ENCODE measurements around the gene PIK3C3.

The PIK3C3 gene

GRCh38 chr18:41933778-41934177 is 21.3 kb upstream of the PIK3C3 start:
- Histone ChIP-seq H3K27ac (ENCODE audit: low read depth, low read length) (no peak overlapping the region), H3K4me3 (ENCODE audit: low read depth in 1 of 2, low read length in 2 of 2) (no peak overlapping the region), H3K9ac (ENCODE audit: low read depth in 1 of 2, low read length in 2 of 2) (no peak overlapping the region)

GRCh38 chr18:41936471-41937134 is 18.4 kb upstream of the PIK3C3 start:
- no peak overlapping the region for H3K27ac ChIP-seq (ENCODE audit: low read depth, low read length)
- no peaks in the 10 kb centered on the region for H3K9me3 ChIP-seq (ENCODE audit: control insufficient read depth in 1 of 2, low read length in 2 of 2)
- no peak overlapping the region for H3K4me3 ChIP-seq (ENCODE audit: low read depth in 1 of 2, low read length in 2 of 2)
- no peaks in the 10 kb centered on the region for H3K36me3 ChIP-seq (ENCODE audit: control insufficient read depth in 1 of 2, insufficient read depth in 2 of 2, low read length in 2 of 2)
- H3K4me1 ChIP-seq (ENCODE audit: control insufficient read depth in 1 of 2, insufficient read depth in 2 of 2, low read length in 2 of 2), result no peaks in the 10 kb centered on the region
- H3K9ac ChIP-seq (ENCODE audit: low read depth in 1 of 2, low read length in 2 of 2), result no peak overlapping the region
- H3K27me3 ChIP-seq (ENCODE audit: control insufficient read depth in 1 of 2, insufficient read depth in 2 of 2, low read length in 2 of 2), result no peaks in the 10 kb centered on the region

More at GRCh38 chr18:41933778-41934177, 21.3 kb upstream of the PIK3C3 start:
- Histone ChIP-seq H3K9me3 (ENCODE audit: control insufficient read depth in 1 of 2, low read length in 2 of 2) (no peaks in the 10 kb centered on the region), H3K27me3 (ENCODE audit: control insufficient read depth in 1 of 2, insufficient read depth in 2 of 2, low read length in 2 of 2) (no peaks in the 10 kb centered on the region), H3K4me1 (ENCODE audit: control insufficient read depth in 1 of 2, insufficient read depth in 2 of 2, low read length in 2 of 2) (no peaks in the 10 kb centered on the region), H3K36me3 (ENCODE audit: control insufficient read depth in 1 of 2, insufficient read depth in 2 of 2, low read length in 2 of 2) (no peaks in the 10 kb centered on the region)

GRCh38 chr18:41938445-41938844 is 16.6 kb upstream of the PIK3C3 start:
- H3K9me3 ChIP-seq (ENCODE audit: control insufficient read depth in 1 of 2, low read length in 2 of 2), result no peaks in the 10 kb centered on the region
- H3K9ac ChIP-seq (ENCODE audit: low read depth in 1 of 2, low read length in 2 of 2), result no peak overlapping the region
- no peak overlapping the region for H3K4me3 ChIP-seq (ENCODE audit: low read depth in 1 of 2, low read length in 2 of 2)
- no peaks in the 10 kb centered on the region for H3K36me3 ChIP-seq (ENCODE audit: control insufficient read depth in 1 of 2, insufficient read depth in 2 of 2, low read length in 2 of 2)
- H3K27me3 ChIP-seq (ENCODE audit: control insufficient read depth in 1 of 2, insufficient read depth in 2 of 2, low read length in 2 of 2), result no peaks in the 10 kb centered on the region
- no peak overlapping the region for H3K27ac ChIP-seq (ENCODE audit: low read depth, low read length)
- no peaks in the 10 kb centered on the region for H3K4me1 ChIP-seq (ENCODE audit: control insufficient read depth in 1 of 2, insufficient read depth in 2 of 2, low read length in 2 of 2)

- no peaks in the 10 kb centered on the region for H3K4me1 ChIP-seq (ENCODE audit: control insufficient read depth in 1 of 2, insufficient read depth in 2 of 2, low read length in 2 of 2)
- H3K9ac ChIP-seq (ENCODE audit: low read depth in 1 of 2, low read length in 2 of 2), result no peak overlapping the region
- no peaks in the 10 kb centered on the region for H3K36me3 ChIP-seq (ENCODE audit: control insufficient read depth in 1 of 2, insufficient read depth in 2 of 2, low read length in 2 of 2)
- peaks cover 0 to 2% of the 10 kb centered on the region in 2 donors for H3K27me3 ChIP-seq (ENCODE audit: control insufficient read depth in 1 of 2, insufficient read depth in 2 of 2, low read length in 2 of 2)
- no peak overlapping the region for H3K27ac ChIP-seq (ENCODE audit: low read depth, low read length)
- H3K9me3 ChIP-seq (ENCODE audit: control insufficient read depth in 1 of 2, low read length in 2 of 2), result no peaks in the 10 kb centered on the region
- H3K4me3 ChIP-seq (ENCODE audit: low read depth in 1 of 2, low read length in 2 of 2), result no peak overlapping the region
These were observed 15.7 kb upstream of the PIK3C3 start for GRCh38 chr18:41939326-41939725.

- Histone ChIP-seq H3K36me3 (ENCODE audit: control insufficient read depth in 1 of 2, insufficient read depth in 2 of 2, low read length in 2 of 2) (no peaks in the 10 kb centered on the region), H3K9me3 (ENCODE audit: control insufficient read depth in 1 of 2, low read length in 2 of 2) (no peaks in the 10 kb centered on the region), H3K27me3 (ENCODE audit: control insufficient read depth in 1 of 2, insufficient read depth in 2 of 2, low read length in 2 of 2) (peaks cover 9 to 12% of the 10 kb centered on the region in 2 donors), H3K4me1 (ENCODE audit: control insufficient read depth in 1 of 2, insufficient read depth in 2 of 2, low read length in 2 of 2) (no peaks in the 10 kb centered on the region), H3K9ac (ENCODE audit: low read depth in 1 of 2, low read length in 2 of 2) (no peak overlapping the region), H3K27ac (ENCODE audit: low read depth, low read length) (no peak overlapping the region), H3K4me3 (ENCODE audit: low read depth in 1 of 2, low read length in 2 of 2) (no peak overlapping the region)
These were observed 14.4 kb upstream of the PIK3C3 start for GRCh38 chr18:41940506-41941215.

- H3K27me3 ChIP-seq (ENCODE audit: control insufficient read depth in 1 of 2, insufficient read depth in 2 of 2, low read length in 2 of 2), result peaks cover 9 to 12% of the 10 kb centered on the region in 2 donors
- H3K36me3 ChIP-seq (ENCODE audit: control insufficient read depth in 1 of 2, insufficient read depth in 2 of 2, low read length in 2 of 2), result no peaks in the 10 kb centered on the region
These were observed 12.8 kb upstream of the PIK3C3 start for GRCh38 chr18:41942254-41942653.

GRCh38 chr18:41948544-41949110 is 6.4 kb upstream of the PIK3C3 start:
- no peak overlapping the region for H3K27ac ChIP-seq (ENCODE audit: low read depth, low read length)
- no peaks in the 10 kb centered on the region for H3K4me1 ChIP-seq (ENCODE audit: control insufficient read depth in 1 of 2, insufficient read depth in 2 of 2, low read length in 2 of 2)
- H3K9ac ChIP-seq (ENCODE audit: low read depth in 1 of 2, low read length in 2 of 2), result no peak overlapping the region
- peaks cover 12 to 14% of the 10 kb centered on the region in 2 donors for H3K27me3 ChIP-seq (ENCODE audit: control insufficient read depth in 1 of 2, insufficient read depth in 2 of 2, low read length in 2 of 2)
- H3K36me3 ChIP-seq (ENCODE audit: control insufficient read depth in 1 of 2, insufficient read depth in 2 of 2, low read length in 2 of 2), result no peaks in the 10 kb centered on the region
- H3K4me3 ChIP-seq (ENCODE audit: low read depth in 1 of 2, low read length in 2 of 2), result no peak overlapping the region
- no peaks in the 10 kb centered on the region for H3K9me3 ChIP-seq (ENCODE audit: control insufficient read depth in 1 of 2, low read length in 2 of 2)

More at GRCh38 chr18:41942254-41942653, 12.8 kb upstream of the PIK3C3 start:
- Histone ChIP-seq H3K4me3 (ENCODE audit: low read depth in 1 of 2, low read length in 2 of 2) (no peak overlapping the region), H3K9me3 (ENCODE audit: control insufficient read depth in 1 of 2, low read length in 2 of 2) (no peaks in the 10 kb centered on the region), H3K9ac (ENCODE audit: low read depth in 1 of 2, low read length in 2 of 2) (no peak overlapping the region), H3K4me1 (ENCODE audit: control insufficient read depth in 1 of 2, insufficient read depth in 2 of 2, low read length in 2 of 2) (no peaks in the 10 kb centered on the region), H3K27ac (ENCODE audit: low read depth, low read length) (no peak overlapping the region)

- peaks cover 10 to 14% of the 10 kb centered on the region in 2 donors for H3K27me3 ChIP-seq (ENCODE audit: control insufficient read depth in 1 of 2, insufficient read depth in 2 of 2, low read length in 2 of 2)
- H3K9ac ChIP-seq (ENCODE audit: low read depth in 1 of 2, low read length in 2 of 2), result no peak overlapping the region
- no peaks in the 10 kb centered on the region for H3K9me3 ChIP-seq (ENCODE audit: control insufficient read depth in 1 of 2, low read length in 2 of 2)
- H3K36me3 ChIP-seq (ENCODE audit: control insufficient read depth in 1 of 2, insufficient read depth in 2 of 2, low read length in 2 of 2), result no peaks in the 10 kb centered on the region
- H3K27ac ChIP-seq (ENCODE audit: low read depth, low read length), result no peak overlapping the region
- no peaks in the 10 kb centered on the region for H3K4me1 ChIP-seq (ENCODE audit: control insufficient read depth in 1 of 2, insufficient read depth in 2 of 2, low read length in 2 of 2)
- no peak overlapping the region for H3K4me3 ChIP-seq (ENCODE audit: low read depth in 1 of 2, low read length in 2 of 2)
These were observed 5.7 kb upstream of the PIK3C3 start for GRCh38 chr18:41949206-41949920.

GRCh38 chr18:41955688-41956087 is 654 bp downstream of the PIK3C3 start:
- H3K4me1 ChIP-seq (ENCODE audit: control insufficient read depth in 1 of 2, insufficient read depth in 2 of 2, low read length in 2 of 2), result peaks cover 11 to 19% of the 10 kb centered on the region in 2 donors
- H3K27me3 ChIP-seq (ENCODE audit: control insufficient read depth in 1 of 2, insufficient read depth in 2 of 2, low read length in 2 of 2), result no peaks in the 10 kb centered on the region
- H3K9ac ChIP-seq (ENCODE audit: low read depth in 1 of 2, low read length in 2 of 2), result peak overlapping the region; percentile 75 to 85
- H3K9me3 ChIP-seq (ENCODE audit: control insufficient read depth in 1 of 2, low read length in 2 of 2), result no peaks in the 10 kb centered on the region
- H3K27ac ChIP-seq (ENCODE audit: low read depth, low read length), result no peak overlapping the region
- peak overlapping the region; percentile 81 to 92 for H3K4me3 ChIP-seq (ENCODE audit: low read depth in 1 of 2, low read length in 2 of 2)
- peaks cover 4 to 7% of the 10 kb centered on the region in 2 donors for H3K36me3 ChIP-seq (ENCODE audit: control insufficient read depth in 1 of 2, insufficient read depth in 2 of 2, low read length in 2 of 2)

- Histone ChIP-seq H3K27ac (ENCODE audit: low read depth, low read length) (no peak overlapping the region), H3K36me3 (ENCODE audit: control insufficient read depth in 1 of 2, insufficient read depth in 2 of 2, low read length in 2 of 2) (peaks cover 16 to 18% of the 10 kb centered on the region in 2 donors), H3K4me1 (ENCODE audit: control insufficient read depth in 1 of 2, insufficient read depth in 2 of 2, low read length in 2 of 2) (peaks cover 11 to 19% of the 10 kb centered on the region in 2 donors), H3K9me3 (ENCODE audit: control insufficient read depth in 1 of 2, low read length in 2 of 2) (no peaks in the 10 kb centered on the region), H3K9ac (ENCODE audit: low read depth in 1 of 2, low read length in 2 of 2) (no peak overlapping the region), H3K27me3 (ENCODE audit: control insufficient read depth in 1 of 2, insufficient read depth in 2 of 2, low read length in 2 of 2) (no peaks in the 10 kb centered on the region), H3K4me3 (ENCODE audit: low read depth in 1 of 2, low read length in 2 of 2) (no peak overlapping the region)
These were observed 4.0 kb downstream of the PIK3C3 start for GRCh38 chr18:41959045-41959444.
